ENCODE results near the gene APBB3. TPM values are rescaled to one million over a fixed set of nuclear protein-coding genes. Genes with fewer than 3 reads are reported as not detected.

APBB3 gene
- total and polyA plus RNA-seq, 4 donors = 32.3 to 90.1 (median 43.6) TPM

GRCh38 chr5:140524003-140524402 lies 40.4 kb downstream of the APBB3 start:
- Histone ChIP-seq H3K9me3 (ENCODE audit: control insufficient read depth, insufficient read depth, low read length) (no peaks in the 10 kb centered on the region), H3K36me3 (ENCODE audit: control insufficient read depth, insufficient read depth, low read length) (peaks cover 16% of the 10 kb centered on the region), H3K27ac (ENCODE audit: low read depth, low read length) (no peak overlapping the region), H3K27me3 (ENCODE audit: control insufficient read depth, insufficient read depth, low read length) (no peaks in the 10 kb centered on the region), H3K4me3 (ENCODE audit: low read depth, low read length) (no peak overlapping the region), H3K4me1 (ENCODE audit: control insufficient read depth, insufficient read depth, low read length) (no peaks in the 10 kb centered on the region)
- WGBS (ENCODE audit: insufficient coverage) = no CpG with 5 or more reads among the region's 2 CpGs
- no peak for DNase-seq (ENCODE audit: low read depth in 4 of 6, low spot score in 6 of 6)

DNA sequence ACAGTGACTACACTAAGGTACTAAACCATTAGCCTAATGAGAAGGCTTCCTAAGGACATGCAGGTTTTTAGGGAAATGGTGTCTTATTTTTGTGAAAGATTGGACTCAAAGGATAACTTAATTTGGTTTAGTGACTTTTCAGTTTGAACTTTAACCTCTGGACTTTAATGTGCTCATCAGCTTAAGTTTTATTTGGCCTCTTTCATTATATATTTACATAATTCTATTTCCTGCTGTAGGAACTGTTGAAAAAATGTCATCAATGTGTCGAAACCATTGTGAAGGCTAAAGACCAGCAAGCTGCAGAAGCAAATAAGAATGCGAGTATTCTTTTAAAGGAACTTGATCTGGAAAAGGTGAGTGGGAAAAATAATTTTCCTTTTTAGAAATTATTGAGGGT lies 51.3 kb downstream of the APBB3 start:
- Histone ChIP-seq H3K27me3 (ENCODE audit: control insufficient read depth, insufficient read depth, low read length) (no peaks in the 10 kb centered on the region), H3K36me3 (ENCODE audit: control insufficient read depth, insufficient read depth, low read length) (peaks cover 32% of the 10 kb centered on the region), H3K9me3 (ENCODE audit: control insufficient read depth, insufficient read depth, low read length) (no peaks in the 10 kb centered on the region), H3K27ac (ENCODE audit: low read depth, low read length) (no peak overlapping the region), H3K4me1 (ENCODE audit: control insufficient read depth, insufficient read depth, low read length) (no peaks in the 10 kb centered on the region), H3K4me3 (ENCODE audit: low read depth, low read length) (no peak overlapping the region)
- DNase-seq (ENCODE audit: low read depth in 4 of 6, low spot score in 6 of 6) = no peak
- WGBS (ENCODE audit: insufficient coverage) = 94% methylated on average over 2 of the region's 2 CpGs

DNA sequence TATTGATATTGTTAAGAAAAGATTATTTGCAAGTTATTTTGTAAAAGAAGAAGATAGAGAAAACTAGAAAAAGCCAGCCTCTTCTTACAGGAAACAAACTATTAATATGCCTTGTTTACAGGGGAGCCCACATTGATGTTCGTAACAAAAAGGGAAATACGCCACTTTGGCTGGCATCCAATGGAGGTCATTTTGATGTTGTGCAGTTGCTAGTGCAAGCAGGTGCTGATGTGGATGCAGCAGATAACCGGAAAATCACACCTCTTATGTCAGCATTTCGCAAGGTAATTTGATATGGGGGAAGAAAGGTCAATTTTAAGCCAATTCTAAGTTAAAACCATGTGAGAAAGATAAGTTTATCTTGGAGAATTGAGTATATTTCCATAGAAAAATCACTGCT lies 54.5 kb downstream of the APBB3 start:
- Histone ChIP-seq H3K4me1 (ENCODE audit: control insufficient read depth, insufficient read depth, low read length) (no peaks in the 10 kb centered on the region), H3K27me3 (ENCODE audit: control insufficient read depth, insufficient read depth, low read length) (no peaks in the 10 kb centered on the region), H3K4me3 (ENCODE audit: low read depth, low read length) (no peak overlapping the region), H3K9me3 (ENCODE audit: control insufficient read depth, insufficient read depth, low read length) (no peaks in the 10 kb centered on the region), H3K27ac (ENCODE audit: low read depth, low read length) (no peak overlapping the region), H3K36me3 (ENCODE audit: control insufficient read depth, insufficient read depth, low read length) (peaks cover 35% of the 10 kb centered on the region)
- peak in 1 of 6 donors; percentile 1 for DNase-seq (ENCODE audit: low read depth in 4 of 6, low spot score in 6 of 6)
- WGBS (ENCODE audit: insufficient coverage) = 59% methylated on average over 2 of the region's 4 CpGs

Small RNA genes lying within 50 kb of the gene (small RNA-seq; reads per million reads assigned to genes)
- gene RF00279 (ENCODE audit: low replicate concordance) (not detected), gene RF00443 (ENCODE audit: low replicate concordance) (not detected)

Other genes with a start within 250 kb of the APBB3 start
- gene HBEGF, start 218.0 kb downstream of the APBB3 start, total RNA-seq = 10 to 100 TPM; 12.3 to 30.0 TPM
- gene HBEGF, start 218.0 kb downstream of the APBB3 start, polyA plus RNA-seq (ENCODE audit: insufficient read length in 2 of 2) = 10 to 100 TPM; 21.2 to 21.9 TPM
- gene SLC4A9, start 204.4 kb downstream of the APBB3 start, total RNA-seq = under 1 TPM; 0.30 to 0.39 TPM
- 1 to 10 TPM in 1 of 2 donors, under 1 TPM in 1; 0.29 to 1.9 TPM for gene SLC4A9, start 204.4 kb downstream of the APBB3 start, polyA plus RNA-seq (ENCODE audit: insufficient read length in 2 of 2)
- gene ANKHD1, start 162.8 kb downstream of the APBB3 start, total RNA-seq = 100 to 1,000 TPM in 1 of 2 donors, 10 to 100 TPM in 1; 65.6 to 119 TPM
- gene ANKHD1, start 162.8 kb downstream of the APBB3 start, polyA plus RNA-seq (ENCODE audit: insufficient read length in 2 of 2) = 10 to 100 TPM; 74.5 to 78.0 TPM
- gene EIF4EBP3, start 16.9 kb downstream of the APBB3 start, total RNA-seq = 1 to 10 TPM in 1 of 2 donors, under 1 TPM in 1; 0.40 to 4.5 TPM
- 1 to 10 TPM; 3.2 to 6.9 TPM for gene EIF4EBP3, start 16.9 kb downstream of the APBB3 start, polyA plus RNA-seq (ENCODE audit: insufficient read length in 2 of 2)
- 10 to 100 TPM; 23.3 to 36.1 TPM for gene SRA1, start 7.1 kb downstream of the APBB3 start, total RNA-seq
- gene SRA1, start 7.1 kb downstream of the APBB3 start, polyA plus RNA-seq (ENCODE audit: insufficient read length in 2 of 2) = 10 to 100 TPM; 44.3 to 53.3 TPM
- 10 to 100 TPM; 10.0 to 14.4 TPM for gene SLC35A4, start 230 bp upstream of the APBB3 start, total RNA-seq
- 10 to 100 TPM; 64.1 to 69.0 TPM for gene SLC35A4, start 230 bp upstream of the APBB3 start, polyA plus RNA-seq (ENCODE audit: insufficient read length in 2 of 2)
- 10 to 100 TPM; 38.3 to 42.4 TPM for gene CD14, start 68.6 kb upstream of the APBB3 start, total RNA-seq
- 10 to 100 TPM in 1 of 2 donors, 1 to 10 TPM in 1; 7.9 to 11.3 TPM for gene CD14, start 68.6 kb upstream of the APBB3 start, polyA plus RNA-seq (ENCODE audit: insufficient read length in 2 of 2)
- gene TMCO6, start 74.9 kb upstream of the APBB3 start, total RNA-seq = 1 to 10 TPM; 6.7 to 9.3 TPM
- 10 to 100 TPM; 11.6 to 16.2 TPM for gene TMCO6, start 74.9 kb upstream of the APBB3 start, polyA plus RNA-seq (ENCODE audit: insufficient read length in 2 of 2)
- 10 to 100 TPM; 43.1 to 86.1 TPM for gene NDUFA2, start 83.0 kb upstream of the APBB3 start, total RNA-seq
- gene NDUFA2, start 83.0 kb upstream of the APBB3 start, polyA plus RNA-seq (ENCODE audit: insufficient read length in 2 of 2) = 10 to 100 TPM; 95.1 to 96.2 TPM
- gene IK, start 83.2 kb upstream of the APBB3 start, total RNA-seq = 100 to 1,000 TPM in 1 of 2 donors, 10 to 100 TPM in 1; 62.7 to 119 TPM
- gene IK, start 83.2 kb upstream of the APBB3 start, polyA plus RNA-seq (ENCODE audit: insufficient read length in 2 of 2) = 100 to 1,000 TPM; 141 to 149 TPM
- 10 to 100 TPM in 1 of 2 donors, 1 to 10 TPM in 1; 9.4 to 11.7 TPM for gene WDR55, start 100.3 kb upstream of the APBB3 start, total RNA-seq
- gene WDR55, start 100.3 kb upstream of the APBB3 start, polyA plus RNA-seq (ENCODE audit: insufficient read length in 2 of 2) = 10 to 100 TPM; 15.9 to 22.1 TPM
- gene DND1, start 109.0 kb upstream of the APBB3 start, total RNA-seq = under 1 TPM; 0.40 to 0.72 TPM
- gene DND1, start 109.0 kb upstream of the APBB3 start, polyA plus RNA-seq (ENCODE audit: insufficient read length in 2 of 2) = 1 to 10 TPM in 1 of 2 donors, not detected in 1; 2.4 TPM
- 10 to 100 TPM; 51.4 to 65.1 TPM for gene HARS1, start 126.8 kb upstream of the APBB3 start, total RNA-seq
- 100 to 1,000 TPM in 1 of 2 donors, 10 to 100 TPM in 1; 86.3 to 100 TPM for gene HARS1, start 126.8 kb upstream of the APBB3 start, polyA plus RNA-seq (ENCODE audit: insufficient read length in 2 of 2)
- 10 to 100 TPM; 24.7 to 36.6 TPM for gene HARS2, start 126.9 kb upstream of the APBB3 start, total RNA-seq
- 10 to 100 TPM; 36.9 to 45.9 TPM for gene HARS2, start 126.9 kb upstream of the APBB3 start, polyA plus RNA-seq (ENCODE audit: insufficient read length in 2 of 2)
- 100 to 1,000 TPM in 1 of 2 donors, 10 to 100 TPM in 1; 36.5 to 102 TPM for gene ZMAT2, start 135.8 kb upstream of the APBB3 start, total RNA-seq
- 100 to 1,000 TPM; 103 to 109 TPM for gene ZMAT2, start 135.8 kb upstream of the APBB3 start, polyA plus RNA-seq (ENCODE audit: insufficient read length in 2 of 2)
- gene PCDHA1, start 221.5 kb upstream of the APBB3 start, total RNA-seq = 1 to 10 TPM; 1.0 to 4.5 TPM
- gene PCDHA1, start 221.5 kb upstream of the APBB3 start, polyA plus RNA-seq (ENCODE audit: insufficient read length in 2 of 2) = 1 to 10 TPM; 6.5 to 9.7 TPM
- gene PCDHA2, start 230.3 kb upstream of the APBB3 start, total RNA-seq = 1 to 10 TPM in 1 of 2 donors, under 1 TPM in 1; 0.99 to 3.3 TPM
- gene PCDHA2, start 230.3 kb upstream of the APBB3 start, polyA plus RNA-seq (ENCODE audit: insufficient read length in 2 of 2) = 1 to 10 TPM; 4.6 to 5.7 TPM
- gene PCDHA3, start 236.5 kb upstream of the APBB3 start, total RNA-seq = 1 to 10 TPM; 2.1 to 8.3 TPM
- gene PCDHA3, start 236.5 kb upstream of the APBB3 start, polyA plus RNA-seq (ENCODE audit: insufficient read length in 2 of 2) = 10 to 100 TPM in 1 of 2 donors, 1 to 10 TPM in 1; 9.5 to 13.2 TPM
- 1 to 10 TPM; 3.2 to 8.6 TPM for gene PCDHA4, start 242.5 kb upstream of the APBB3 start, total RNA-seq
- 1 to 10 TPM; 5.9 to 8.7 TPM for gene PCDHA4, start 242.5 kb upstream of the APBB3 start, polyA plus RNA-seq (ENCODE audit: insufficient read length in 2 of 2)